ENCODE data around the gene NAPSA. TPM values are rescaled to one million over a fixed set of nuclear protein-coding genes. Genes with fewer than 3 reads are reported as not detected.

The NAPSA gene
- total and polyA plus RNA-seq, 7 donors, result 0.55 to 2.4 (median 0.95) TPM; not detected in 2

DNA sequence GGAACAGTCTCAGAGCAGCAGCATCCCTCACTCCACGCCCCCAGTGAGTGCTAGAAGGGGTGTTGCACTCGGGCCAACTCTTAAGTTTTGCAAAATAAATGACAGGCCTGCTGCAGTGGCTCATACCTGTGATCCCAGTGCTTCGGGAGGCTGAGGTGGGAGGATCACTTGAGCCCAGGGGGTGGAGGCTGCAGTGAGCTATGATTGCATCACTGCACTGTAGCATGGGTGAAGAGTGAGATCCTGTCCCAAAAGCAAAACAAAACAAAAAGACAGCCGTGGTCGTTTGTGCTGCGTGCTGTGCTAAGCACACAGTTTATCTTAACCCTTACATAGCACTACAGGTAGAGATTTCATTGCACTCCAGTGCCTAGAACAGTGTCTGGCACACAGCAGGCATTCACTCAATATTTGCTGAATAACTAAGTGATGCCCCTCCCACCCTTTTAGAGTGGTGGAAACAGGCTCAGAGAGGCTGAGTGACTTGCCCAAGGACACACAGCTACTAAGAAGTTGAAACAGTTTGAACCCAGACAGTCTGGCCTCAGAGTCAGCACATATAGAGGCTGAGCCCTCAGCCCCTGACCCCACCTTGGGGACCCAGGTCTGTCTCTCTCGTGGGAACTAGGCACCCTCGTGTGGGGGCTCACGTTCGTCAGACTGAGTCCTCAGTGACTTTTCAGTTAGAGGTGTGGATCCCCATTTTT, 54.5 kb downstream of the NAPSA start:
- 50% methylated on average over 10 of the region's 10 CpGs for WGBS, 2 donors
- no peak for TF ChIP-seq EP300 (IDR thresholded peaks at IDR 0.05)
- no peak for TF ChIP-seq POLR2AphosphoS5 (IDR thresholded peaks at IDR 0.05)
- no peak for TF ChIP-seq POLR2A (IDR thresholded peaks at IDR 0.05)
- TF ChIP-seq, protein P1, sequence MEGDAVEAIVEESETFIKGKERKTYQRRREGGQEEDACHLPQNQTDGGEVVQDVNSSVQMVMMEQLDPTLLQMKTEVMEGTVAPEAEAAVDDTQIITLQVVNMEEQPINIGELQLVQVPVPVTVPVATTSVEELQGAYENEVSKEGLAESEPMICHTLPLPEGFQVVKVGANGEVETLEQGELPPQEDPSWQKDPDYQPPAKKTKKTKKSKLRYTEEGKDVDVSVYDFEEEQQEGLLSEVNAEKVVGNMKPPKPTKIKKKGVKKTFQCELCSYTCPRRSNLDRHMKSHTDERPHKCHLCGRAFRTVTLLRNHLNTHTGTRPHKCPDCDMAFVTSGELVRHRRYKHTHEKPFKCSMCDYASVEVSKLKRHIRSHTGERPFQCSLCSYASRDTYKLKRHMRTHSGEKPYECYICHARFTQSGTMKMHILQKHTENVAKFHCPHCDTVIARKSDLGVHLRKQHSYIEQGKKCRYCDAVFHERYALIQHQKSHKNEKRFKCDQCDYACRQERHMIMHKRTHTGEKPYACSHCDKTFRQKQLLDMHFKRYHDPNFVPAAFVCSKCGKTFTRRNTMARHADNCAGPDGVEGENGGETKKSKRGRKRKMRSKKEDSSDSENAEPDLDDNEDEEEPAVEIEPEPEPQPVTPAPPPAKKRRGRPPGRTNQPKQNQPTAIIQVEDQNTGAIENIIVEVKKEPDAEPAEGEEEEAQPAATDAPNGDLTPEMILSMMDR (IDR thresholded peaks at IDR 0.05), result no peak
- no peak overlapping the region for H3K27ac ChIP-seq

DNA sequence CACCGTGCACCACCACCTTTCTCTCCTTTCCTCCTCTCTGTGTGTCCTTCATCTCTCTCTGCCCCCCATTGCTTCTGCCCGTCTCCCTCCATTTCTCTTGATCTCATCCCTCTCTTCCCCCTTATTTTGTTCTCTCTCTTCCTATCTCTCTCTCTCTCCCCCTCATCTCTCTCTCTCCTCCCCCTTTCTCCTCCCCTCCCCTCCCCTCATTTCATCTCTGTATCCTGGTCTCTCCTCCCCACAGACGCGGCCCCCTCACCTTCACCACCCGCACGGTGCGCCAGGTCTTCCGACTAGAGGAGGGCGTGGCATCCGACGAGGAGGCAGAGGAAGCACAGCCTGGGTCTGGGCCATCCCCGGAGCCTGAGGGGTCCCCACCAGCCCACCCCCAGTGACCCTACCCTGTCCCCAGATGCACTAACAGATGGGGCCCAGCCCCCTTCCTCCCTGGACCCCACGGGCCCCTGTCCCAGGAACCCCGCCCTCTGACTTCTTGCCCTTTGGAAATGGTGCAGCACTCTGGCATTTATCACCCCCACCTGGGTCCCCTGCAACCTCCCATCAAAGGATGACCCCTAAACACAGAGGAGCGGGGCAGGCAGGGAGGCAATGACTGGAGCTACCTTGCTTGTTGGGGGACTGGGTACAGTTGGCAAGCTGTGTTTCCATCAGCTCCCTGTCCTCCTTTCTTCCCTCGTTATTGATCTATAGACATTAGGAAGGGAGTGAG, 55.9 kb downstream of the NAPSA start:
- intact Hi-C loops (cut with DNase I), result no loop called here
- 61 to 74% methylated on average over 16 of the region's 16 CpGs for WGBS, 2 donors
- TF ChIP-seq, protein P1 (IDR thresholded peaks at IDR 0.05), result no peak
- no peak for TF ChIP-seq EP300 (IDR thresholded peaks at IDR 0.05)
- TF ChIP-seq POLR2AphosphoS5 (IDR thresholded peaks at IDR 0.05), result no peak
- no peak for TF ChIP-seq POLR2A (IDR thresholded peaks at IDR 0.05)
- Histone ChIP-seq H3K4me1 (no peaks in the 10 kb centered on the region), H3K9me3 (peaks cover 0 to 5% (median 2%) of the 10 kb centered on the region in 4 donors), H3K27me3 (peaks cover 21 to 64% (median 46%) of the 10 kb centered on the region in 3 donors), H3K4me3 (no peak overlapping the region), H3K27ac (no peak overlapping the region), H3K36me3 (no peaks in the 10 kb centered on the region)
- DNase-seq, result no peak

More for the DNA sequence above, 54.5 kb downstream of the NAPSA start:
- peaks cover 30 to 72% (median 58%) of the 10 kb centered on the region in 3 donors for H3K27me3 ChIP-seq
- no peak overlapping the region for H3K4me3 ChIP-seq
- intact Hi-C loops (cut with DNase I), result no loop called here
- no peaks in the 10 kb centered on the region for H3K36me3 ChIP-seq
- peaks cover 0 to 5% (median 2%) of the 10 kb centered on the region in 4 donors for H3K9me3 ChIP-seq
- DNase-seq, result no peak
- H3K4me1 ChIP-seq, result no peaks in the 10 kb centered on the region

DNA sequence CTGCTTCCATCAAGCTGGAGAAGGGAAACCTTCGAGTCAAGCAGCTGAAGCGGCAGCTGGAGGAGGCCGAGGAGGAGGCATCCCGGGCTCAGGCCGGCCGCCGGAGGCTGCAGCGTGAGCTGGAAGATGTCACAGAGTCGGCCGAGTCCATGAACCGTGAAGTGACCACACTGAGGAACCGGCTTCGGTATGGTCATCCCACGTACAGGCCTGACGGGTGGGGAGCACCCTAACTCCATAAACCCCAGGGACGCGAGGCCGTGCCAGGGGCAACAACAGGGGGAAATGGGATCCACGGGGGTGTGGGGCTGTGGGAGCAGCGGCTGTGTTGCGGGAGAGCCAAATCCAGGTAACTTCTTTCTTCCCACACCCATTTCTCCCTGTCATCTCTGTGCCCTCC, 56.4 kb downstream of the NAPSA start:
- intact Hi-C loops (cut with DNase I), result no loop called here
- Histone ChIP-seq H3K9me3 (peaks cover 0 to 5% (median 2%) of the 10 kb centered on the region in 4 donors), H3K4me3 (no peak overlapping the region), H3K27ac (no peak overlapping the region), H3K4me1 (no peaks in the 10 kb centered on the region), H3K36me3 (no peaks in the 10 kb centered on the region), H3K27me3 (peaks cover 16 to 59% (median 40%) of the 10 kb centered on the region in 3 donors)
- WGBS, 2 donors, result 92% methylated on average over 21 of the region's 21 CpGs
- no peak for TF ChIP-seq EP300 (IDR thresholded peaks at IDR 0.05)
- TF ChIP-seq, protein P1 (IDR thresholded peaks at IDR 0.05), result no peak
- TF ChIP-seq POLR2A (IDR thresholded peaks at IDR 0.05), result no peak
- TF ChIP-seq POLR2AphosphoS5 (IDR thresholded peaks at IDR 0.05), result no peak
- no peak for DNase-seq

Other genes with a start within 250 kb of the NAPSA start
- not detected for gene IZUMO2, start 202.4 kb downstream of the NAPSA start, total RNA-seq
- gene IZUMO2, start 202.4 kb downstream of the NAPSA start, polyA plus RNA-seq, result not detected
- gene MYH14, start 162.0 kb downstream of the NAPSA start, total RNA-seq, result 1 to 10 TPM in 2 of 4 donors, under 1 TPM in 2; 0.16 to 3.9 (median 1.3) TPM
- gene MYH14, start 162.0 kb downstream of the NAPSA start, polyA plus RNA-seq, result 100 to 1,000 TPM in 2 of 3 donors, 10 to 100 TPM in 1; 92.5 to 479 (median 235) TPM
- gene KCNC3, start 36.3 kb downstream of the NAPSA start, total RNA-seq, result under 1 TPM in 2 of 4 donors, not detected in 2; 0.36 to 0.83 TPM
- 1 to 10 TPM in 1 of 3 donors, under 1 TPM in 1, not detected in 1; 0.92 to 1.6 TPM for gene KCNC3, start 36.3 kb downstream of the NAPSA start, polyA plus RNA-seq
- 100 to 1,000 TPM in 3 of 4 donors, 10 to 100 TPM in 1; 92.5 to 143 (median 109) TPM for gene NR1H2, start 10.8 kb upstream of the NAPSA start, total RNA-seq
- gene NR1H2, start 10.8 kb upstream of the NAPSA start, polyA plus RNA-seq, result 10 to 100 TPM; 58.9 to 72.8 (median 65.4) TPM
- 10 to 100 TPM in 3 of 4 donors, 1 to 10 TPM in 1; 9.6 to 20.5 (median 10.0) TPM for gene POLD1, start 18.7 kb upstream of the NAPSA start, total RNA-seq
- gene POLD1, start 18.7 kb upstream of the NAPSA start, polyA plus RNA-seq, result 10 to 100 TPM; 10.8 to 44.2 (median 19.0) TPM
- 1 to 10 TPM in 1 of 4 donors, not detected in 3; 3.0 TPM for gene SPIB, start 53.3 kb upstream of the NAPSA start, total RNA-seq
- 10 to 100 TPM; 22.8 to 58.1 (median 44.6) TPM for gene SPIB, start 53.3 kb upstream of the NAPSA start, polyA plus RNA-seq
- not detected for gene MYBPC2, start 67.3 kb upstream of the NAPSA start, total RNA-seq
- under 1 TPM in 1 of 3 donors, not detected in 2; 0.95 TPM for gene MYBPC2, start 67.3 kb upstream of the NAPSA start, polyA plus RNA-seq
- 10 to 100 TPM; 38.5 to 48.5 (median 42.3) TPM for gene EMC10, start 110.9 kb upstream of the NAPSA start, total RNA-seq
- 100 to 1,000 TPM in 1 of 3 donors, 10 to 100 TPM in 2; 34.2 to 140 (median 41.8) TPM for gene EMC10, start 110.9 kb upstream of the NAPSA start, polyA plus RNA-seq
- 1 to 10 TPM in 2 of 4 donors, under 1 TPM in 1, not detected in 1; 0.36 to 7.1 (median 1.2) TPM for gene GARIN5A, start 111.2 kb upstream of the NAPSA start, total RNA-seq
- gene GARIN5A, start 111.2 kb upstream of the NAPSA start, polyA plus RNA-seq, result 1 to 10 TPM in 2 of 3 donors, not detected in 1; 1.6 to 2.8 TPM
- 10 to 100 TPM; 23.5 to 47.9 (median 33.7) TPM for gene JOSD2, start 145.6 kb upstream of the NAPSA start, total RNA-seq
- gene JOSD2, start 145.6 kb upstream of the NAPSA start, polyA plus RNA-seq, result 10 to 100 TPM; 55.3 to 85.1 (median 65.7) TPM
- not detected for gene ASPDH, start 148.3 kb upstream of the NAPSA start, total RNA-seq
- gene ASPDH, start 148.3 kb upstream of the NAPSA start, polyA plus RNA-seq, result not detected
- gene LRRC4B, start 202.8 kb upstream of the NAPSA start, total RNA-seq, result 1 to 10 TPM; 2.2 to 2.7 (median 2.4) TPM
- 1 to 10 TPM in 1 of 3 donors, under 1 TPM in 1, not detected in 1; 0.23 to 2.8 TPM for gene LRRC4B, start 202.8 kb upstream of the NAPSA start, polyA plus RNA-seq

Measured in sigmoid colon (tissue), 7 donors.